Naive thymus-derived CD4-positive, alpha-beta T cell (primary cell): ENCODE results near the gene TRABD2A. TPM values are rescaled to one million over a fixed set of nuclear protein-coding genes. Genes with fewer than 3 reads are reported as not detected.
A peak's percentile ranks its signal among the peaks of the same experiment; 100 is the strongest.

ENCODE experiments used
- ATAC-seq: fragments of 150-1000 bp; cut with Tn5 transposase; 2 replicates; pipeline ENCODE4 v1.10.0; 2021; ENCODE audit warnings: mild to moderate bottlenecking, moderate library complexity
- CTCF ChIA-PET: fragments of 350-600 bp; sonication (Branson Sonifier 250); formaldehyde crosslinking; loops from one replicate; lab custom pipeline; 2021; ENCODE audit warnings: antibody characterized with exemption; lab: Charles Lee
- POLR2A ChIA-PET: fragments of 350-600 bp; sonication (Branson Sonifier 250); formaldehyde crosslinking; loops from one replicate; lab custom pipeline; 2021; ENCODE audit warnings: antibody characterized with exemption, inconsistent platforms; lab: Charles Lee
- DNase-seq, 9 donors: peaks; one replicate each; pipeline versions ENCODE4 v3.0.0 to v3.0.0-alpha.2; 2020 to 2022; ENCODE audit warnings: mixed read lengths in 1 of 9
- H3K27ac ChIP-seq: one replicate; pipeline ENCODE4 v1.7.0; 2013; ENCODE audit warnings: mild to moderate bottlenecking, low read depth, low read length, moderate library complexity
- H3K27me3 ChIP-seq, 2 donors: one replicate each; pipeline ENCODE4 v1.7.0; 2013; ENCODE audit warnings: low read length in 2 of 2, mild to moderate bottlenecking in 2 of 2, moderate library complexity in 2 of 2; ENCODE audit not compliant: control insufficient read depth in 2 of 2, insufficient read depth in 2 of 2
- H3K36me3 ChIP-seq, 3 experiments: 1 replicate in 2 of 3; 2 replicates in 1 of 3; pipeline ENCODE4 v1.7.0; 2013; ENCODE audit warnings: low read length in 3 of 3, mild to moderate bottlenecking in 3 of 3, moderate library complexity in 1 of 3; ENCODE audit not compliant: insufficient read depth in 3 of 3, control insufficient read depth in 2 of 3
- H3K4me1 ChIP-seq, 2 donors: one replicate each; pipeline ENCODE4 v1.7.0; 2013; ENCODE audit warnings: low read length in 2 of 2, mild to moderate bottlenecking in 2 of 2, moderate library complexity in 1 of 2; ENCODE audit not compliant: control insufficient read depth in 2 of 2, insufficient read depth in 2 of 2
- H3K4me3 ChIP-seq: 2 replicates; pipeline ENCODE4 v1.7.0; 2013; ENCODE audit warnings: mild to moderate bottlenecking, low read length
- H3K9me3 ChIP-seq, 3 experiments: 1 replicate in 2 of 3; 2 replicates in 1 of 3; pipeline ENCODE4 v1.7.0; 2013; ENCODE audit warnings: low read length in 3 of 3; ENCODE audit not compliant: control insufficient read depth in 2 of 3
- H3K27ac Mint-ChIP-seq, 9 donors: one replicate each; pipeline ENCODE4 v1.8.0; 2020 to 2022; ENCODE audit warnings: mixed read lengths in 9 of 9, mild to moderate bottlenecking in 8 of 9, moderate library complexity in 5 of 9, inconsistent platforms in 2 of 9
- H3K27me3 Mint-ChIP-seq, 5 donors: one replicate each; pipeline ENCODE4 v1.8.0; 2021 to 2022; ENCODE audit warnings: mixed read lengths in 5 of 5, mild to moderate bottlenecking in 1 of 5
- H3K36me3 Mint-ChIP-seq, 5 donors: one replicate each; pipeline ENCODE4 v1.8.0; 2020 to 2022; ENCODE audit warnings: mixed read lengths in 5 of 5, mild to moderate bottlenecking in 3 of 5, inconsistent platforms in 1 of 5
- H3K4me1 Mint-ChIP-seq, 7 donors: one replicate each; pipeline ENCODE4 v1.8.0; 2020 to 2022; ENCODE audit warnings: mixed read lengths in 7 of 7, mild to moderate bottlenecking in 3 of 7, inconsistent platforms in 1 of 7
- H3K4me3 Mint-ChIP-seq, 10 donors: one replicate each; pipeline ENCODE4 v1.8.0; 2020 to 2022; ENCODE audit warnings: mild to moderate bottlenecking in 10 of 10, mixed read lengths in 10 of 10, moderate library complexity in 6 of 10, inconsistent platforms in 2 of 10
- H3K9me3 Mint-ChIP-seq, 11 donors: one replicate each; pipeline ENCODE4 v1.8.0; 2020 to 2022; ENCODE audit warnings: mixed read lengths in 11 of 11, mild to moderate bottlenecking in 4 of 11, inconsistent platforms in 1 of 11, moderate library complexity in 1 of 11
- intact Hi-C, 2 donors: fragments of 100-400 bp; cut with micrococcal nuclease; formaldehyde crosslinking; loops; one replicate each; pipeline ENCODE4 v1.15.1; 2023
- polyA plus RNA-seq, 2 donors: library from polyadenylated mRNA; unstranded; fragments of 300-500 nt; fragmentation: Illumina TruSeq; gene quantifications; one replicate each; pipeline ENCODE4 v1.2.3, GENCODE V29; 2021
- total RNA-seq, 6 experiments: library from RNA in 5 of 6; stranded (reverse) in 5 of 6; gene quantifications; 1 replicate in 5 of 6; 2 replicates in 1 of 6; pipeline ENCODE4 v1.2.3 and lab custom pipeline; 2021 to 2026

TRABD2A gene
- total and polyA plus RNA-seq, 7 experiments from 2014 or later = 75.0 to 288 (median 182) TPM

- peaks cover 0 to 28% (median 15%) of the 10 kb centered on the region in 5 donors for H3K36me3 Mint-ChIP-seq
- H3K27me3 Mint-ChIP-seq = no peaks in the 10 kb centered on the region
Measured at GRCh38 chr2:84793641-84794040, 87.2 kb downstream of the TRABD2A start.

GRCh38 chr2:84792856-84793522, 87.9 kb downstream of the TRABD2A start:
- ChIA-PET CTCF (interaction anchor here (0.7 to 1.2 kb wide), 2 partner anchors 21 to 296 kb away, joined by 3 read pairs; no protein-coding TSS in a partner anchor), POLR2A (interaction anchor here (0.5 to 1.2 kb wide), 2 partner anchors 10 to 262 kb away, joined by 3 read pairs; no protein-coding TSS in a partner anchor)
- ATAC-seq (no peak), DNase-seq (no peak)
- Histone ChIP-seq H3K9me3 (no peaks in the 10 kb centered on the region), H3K4me1 (no peaks in the 10 kb centered on the region), H3K27ac (no peak overlapping the region), H3K4me3 (no peak overlapping the region), H3K27me3 (no peaks in the 10 kb centered on the region), H3K36me3 (no peaks in the 10 kb centered on the region)
- Mint-ChIP-seq H3K4me3 (no peak overlapping the region), H3K9me3 (peaks cover 0 to 16% (median 8%) of the 10 kb centered on the region in 11 donors), H3K36me3 (peaks cover 0 to 29% (median 22%) of the 10 kb centered on the region in 5 donors), H3K27me3 (no peaks in the 10 kb centered on the region), H3K27ac (peak overlapping the region in 1 of 9 donors; percentile 19), H3K4me1 (peaks cover 1 to 27% (median 19%) of the 10 kb centered on the region in 7 donors)
- intact Hi-C loops = no loop called here

More at GRCh38 chr2:84793641-84794040, 87.2 kb downstream of the TRABD2A start:
- H3K27me3 ChIP-seq = no peaks in the 10 kb centered on the region
- H3K9me3 ChIP-seq = no peaks in the 10 kb centered on the region
- CTCF ChIA-PET = interaction anchor here (0.7 to 1.2 kb wide), 2 partner anchors 20 to 296 kb away, joined by 3 read pairs; no protein-coding TSS in a partner anchor
- Mint-ChIP-seq H3K4me3 (no peak overlapping the region), H3K27ac (no peak overlapping the region), H3K4me1 (peaks cover 0 to 30% (median 24%) of the 10 kb centered on the region in 7 donors), H3K9me3 (peaks cover 0 to 16% (median 8%) of the 10 kb centered on the region in 11 donors)
- intact Hi-C loops = no loop called here
- no peak overlapping the region for H3K4me3 ChIP-seq
- ATAC-seq = no peak
- H3K36me3 ChIP-seq = no peaks in the 10 kb centered on the region
- no peaks in the 10 kb centered on the region for H3K4me1 ChIP-seq
- POLR2A ChIA-PET = interaction anchor here (1.2 kb wide), 1 partner anchor 11 kb away, joined by 3 read pairs; no protein-coding TSS in a partner anchor
- H3K27ac ChIP-seq = no peak overlapping the region
- DNase-seq = no peak

GRCh38 chr2:84788498-84788897, 92.4 kb downstream of the TRABD2A start:
- H3K9me3 ChIP-seq = no peaks in the 10 kb centered on the region
- no peak overlapping the region for H3K4me3 ChIP-seq
- ChIA-PET POLR2A (interaction anchor here (1.1 kb wide), 1 partner anchor 8 kb away, joined by 4 read pairs; no protein-coding TSS in a partner anchor), CTCF (interaction anchor here (1.3 kb wide), 1 partner anchor 268 kb away, joined by 5 read pairs; no protein-coding TSS in a partner anchor)
- H3K9me3 Mint-ChIP-seq = peaks cover 0 to 15% (median 6%) of the 10 kb centered on the region in 11 donors
- peaks cover 8 to 45% (median 37%) of the 10 kb centered on the region in 7 donors for H3K4me1 Mint-ChIP-seq
- no peak for DNase-seq
- ATAC-seq = no peak
- intact Hi-C loops = no loop called here
- H3K27me3 ChIP-seq = no peaks in the 10 kb centered on the region
- no peaks in the 10 kb centered on the region for H3K36me3 ChIP-seq
- H3K4me1 ChIP-seq = peaks cover 9 to 18% of the 10 kb centered on the region in 2 donors
- no peak overlapping the region for H3K4me3 Mint-ChIP-seq
- H3K36me3 Mint-ChIP-seq = peaks cover 0 to 41% (median 37%) of the 10 kb centered on the region in 5 donors
- no peaks in the 10 kb centered on the region for H3K27me3 Mint-ChIP-seq
- H3K27ac Mint-ChIP-seq = no peak overlapping the region
- H3K27ac ChIP-seq = no peak overlapping the region

GRCh38 chr2:84788027-84788426, 92.9 kb downstream of the TRABD2A start:
- intact Hi-C loops = no loop called here
- H3K4me1 Mint-ChIP-seq = peaks cover 11 to 50% (median 41%) of the 10 kb centered on the region in 7 donors
- POLR2A ChIA-PET = interaction anchor here (1.1 kb wide), 1 partner anchor 8 kb away, joined by 4 read pairs; no protein-coding TSS in a partner anchor

GRCh38 chr2:84786601-84787000, 94.3 kb downstream of the TRABD2A start:
- H3K4me1 ChIP-seq = peaks cover 26 to 35% of the 10 kb centered on the region in 2 donors
- Mint-ChIP-seq H3K27me3 (no peaks in the 10 kb centered on the region), H3K9me3 (peaks cover 0 to 9% (median 0%) of the 10 kb centered on the region in 11 donors), H3K36me3 (peaks cover 0 to 34% (median 27%) of the 10 kb centered on the region in 5 donors), H3K4me1 (peaks cover 17 to 62% (median 56%) of the 10 kb centered on the region in 7 donors), H3K4me3 (no peak overlapping the region), H3K27ac (peak overlapping the region in 1 of 9 donors; percentile 53)
- intact Hi-C loops = no loop called here
- POLR2A ChIA-PET = interaction anchor here (0.8 to 1.3 kb wide), 4 partner anchors 38 to 540 kb away, joined by 3 to 4 read pairs (median 3); no protein-coding TSS in a partner anchor
- H3K27me3 ChIP-seq = no peaks in the 10 kb centered on the region
- ATAC-seq (no peak), DNase-seq (no peak)
- CTCF ChIA-PET = interaction anchor here (0.7 kb wide), 1 partner anchor 16 kb away, joined by 3 read pairs; no protein-coding TSS in a partner anchor
- H3K27ac ChIP-seq = no peak overlapping the region
- no peaks in the 10 kb centered on the region for H3K9me3 ChIP-seq
- H3K36me3 ChIP-seq = no peaks in the 10 kb centered on the region
- H3K4me3 ChIP-seq = no peak overlapping the region

More at GRCh38 chr2:84788027-84788426, 92.9 kb downstream of the TRABD2A start:
- Histone ChIP-seq H3K4me3 (no peak overlapping the region), H3K27me3 (no peaks in the 10 kb centered on the region), H3K9me3 (no peaks in the 10 kb centered on the region), H3K4me1 (peaks cover 12 to 22% of the 10 kb centered on the region in 2 donors), H3K36me3 (no peaks in the 10 kb centered on the region), H3K27ac (no peak overlapping the region)
- CTCF ChIA-PET = interaction anchor here (1.3 kb wide), 1 partner anchor 267 kb away, joined by 5 read pairs; no protein-coding TSS in a partner anchor
- H3K27me3 Mint-ChIP-seq = no peaks in the 10 kb centered on the region
- DNase-seq (no peak), ATAC-seq (no peak)
- peaks cover 0 to 15% (median 4%) of the 10 kb centered on the region in 11 donors for H3K9me3 Mint-ChIP-seq
- peaks cover 0 to 40% (median 34%) of the 10 kb centered on the region in 5 donors for H3K36me3 Mint-ChIP-seq
- no peak overlapping the region for H3K4me3 Mint-ChIP-seq
- peak overlapping the region in 2 of 9 donors; percentile 6 to 42 for H3K27ac Mint-ChIP-seq

GRCh38 chr2:84785950-84786349, 94.9 kb downstream of the TRABD2A start:
- Histone ChIP-seq H3K27ac (no peak overlapping the region), H3K9me3 (no peaks in the 10 kb centered on the region), H3K4me3 (no peak overlapping the region), H3K27me3 (no peaks in the 10 kb centered on the region), H3K4me1 (peaks cover 33 to 42% of the 10 kb centered on the region in 2 donors), H3K36me3 (no peaks in the 10 kb centered on the region)
- Mint-ChIP-seq H3K4me3 (peak overlapping the region in 1 of 10 donors; percentile 57), H3K27me3 (no peaks in the 10 kb centered on the region), H3K9me3 (peaks cover 0 to 10% (median 0%) of the 10 kb centered on the region in 11 donors), H3K27ac (no peak overlapping the region), H3K36me3 (peaks cover 0 to 35% (median 27%) of the 10 kb centered on the region in 5 donors), H3K4me1 (peaks cover 23 to 69% (median 62%) of the 10 kb centered on the region in 7 donors)
- intact Hi-C loops = no loop called here
- ATAC-seq (no peak), DNase-seq (no peak)
- ChIA-PET POLR2A (interaction anchor here (0.8 to 1.4 kb wide), 4 partner anchors 39 to 139 kb away, joined by 3 read pairs; no protein-coding TSS in a partner anchor), CTCF (interaction anchor here (0.7 kb wide), 1 partner anchor 17 kb away, joined by 3 read pairs; no protein-coding TSS in a partner anchor)
